GM21717 (cell line): ENCODE measurements around the gene SLC24A3.

Experiments used
- ATAC-seq: cut with Tn5 transposase; IDR thresholded peaks from one replicate; pipeline ENCODE4 v1.9.1; 2021; ENCODE audit warnings: mild to moderate bottlenecking, moderate library complexity; ENCODE audit not compliant: unreplicated experiment

Gene SLC24A3

DNA sequence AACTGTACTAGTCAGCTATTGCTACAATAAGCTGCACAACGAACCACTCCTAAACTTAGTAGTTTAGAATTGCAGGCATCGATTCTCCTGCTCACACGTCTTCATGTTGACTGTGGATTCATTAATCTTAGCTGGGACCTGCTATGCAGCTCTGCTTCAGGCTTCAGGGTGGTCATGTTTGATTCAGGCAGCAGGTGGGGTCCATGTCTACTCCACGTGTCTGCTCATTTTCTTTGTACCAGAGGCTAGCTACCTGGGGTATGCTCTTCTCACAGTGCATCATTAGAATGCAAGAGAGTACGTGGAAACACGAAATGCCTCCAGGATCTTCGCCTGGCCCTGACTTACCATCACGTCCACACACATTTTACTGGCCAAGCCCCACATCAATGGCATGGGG, 481.1 kb downstream of the SLC24A3 start:
- ATAC-seq: no peak

DNA sequence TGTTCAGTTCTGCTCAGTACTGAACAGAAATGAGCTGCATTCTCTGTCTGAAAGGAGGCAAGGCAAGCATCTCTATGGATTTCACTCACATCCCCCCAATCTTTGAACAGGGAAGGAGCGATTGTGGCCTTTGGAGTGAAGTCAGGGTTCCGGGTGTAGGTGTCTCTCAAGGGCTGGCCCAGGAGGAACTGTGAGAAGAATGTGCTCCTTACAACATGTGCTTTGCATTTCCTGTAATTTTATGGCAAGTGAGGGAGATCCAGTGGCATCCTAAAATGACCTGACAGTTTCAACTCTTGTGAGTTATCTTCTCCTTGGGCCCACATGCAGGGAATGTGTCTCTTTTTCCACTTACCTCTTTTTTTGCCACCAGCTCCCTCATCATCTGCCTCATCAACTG, 482.6 kb downstream of the SLC24A3 start:
- no peak for ATAC-seq

DNA sequence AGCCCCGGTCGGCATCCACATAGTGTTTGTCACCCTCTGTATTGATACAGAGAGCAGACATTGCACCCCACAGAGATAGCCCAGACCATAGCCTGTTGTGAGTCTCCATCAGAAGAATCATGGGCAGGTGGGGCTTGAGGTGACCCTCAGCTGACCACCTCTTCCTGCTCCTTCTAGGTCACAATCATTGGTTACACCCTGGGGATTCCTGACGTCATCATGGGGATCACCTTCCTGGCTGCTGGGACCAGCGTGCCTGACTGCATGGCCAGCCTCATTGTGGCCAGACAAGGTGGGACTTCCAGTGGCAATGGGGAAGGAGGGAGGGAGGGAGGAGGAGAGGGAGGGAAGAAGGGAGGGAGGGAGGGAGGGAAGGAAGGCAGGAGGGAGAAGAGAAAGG, 484.2 kb downstream of the SLC24A3 start:
- ATAC-seq: no peak

DNA sequence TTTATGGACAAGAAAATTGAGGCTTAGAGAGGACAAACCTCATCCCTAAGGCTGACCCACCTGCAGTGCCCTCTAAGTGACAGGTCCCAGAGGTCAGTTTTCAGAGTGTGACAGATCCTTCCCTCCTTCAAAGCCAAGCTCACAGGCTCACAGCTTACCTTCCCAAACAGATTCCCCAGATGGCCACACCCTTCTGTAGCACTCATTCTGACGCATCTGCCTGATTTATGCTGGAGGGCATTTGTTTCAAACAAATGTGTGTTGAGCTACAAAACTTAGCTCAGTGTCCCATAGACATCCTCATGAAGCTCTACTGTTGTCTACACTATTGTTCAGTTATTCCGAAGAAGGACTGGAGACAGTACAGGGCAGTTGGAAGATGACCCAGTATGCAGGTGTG, 485.0 kb downstream of the SLC24A3 start:
- ATAC-seq: no peak

DNA sequence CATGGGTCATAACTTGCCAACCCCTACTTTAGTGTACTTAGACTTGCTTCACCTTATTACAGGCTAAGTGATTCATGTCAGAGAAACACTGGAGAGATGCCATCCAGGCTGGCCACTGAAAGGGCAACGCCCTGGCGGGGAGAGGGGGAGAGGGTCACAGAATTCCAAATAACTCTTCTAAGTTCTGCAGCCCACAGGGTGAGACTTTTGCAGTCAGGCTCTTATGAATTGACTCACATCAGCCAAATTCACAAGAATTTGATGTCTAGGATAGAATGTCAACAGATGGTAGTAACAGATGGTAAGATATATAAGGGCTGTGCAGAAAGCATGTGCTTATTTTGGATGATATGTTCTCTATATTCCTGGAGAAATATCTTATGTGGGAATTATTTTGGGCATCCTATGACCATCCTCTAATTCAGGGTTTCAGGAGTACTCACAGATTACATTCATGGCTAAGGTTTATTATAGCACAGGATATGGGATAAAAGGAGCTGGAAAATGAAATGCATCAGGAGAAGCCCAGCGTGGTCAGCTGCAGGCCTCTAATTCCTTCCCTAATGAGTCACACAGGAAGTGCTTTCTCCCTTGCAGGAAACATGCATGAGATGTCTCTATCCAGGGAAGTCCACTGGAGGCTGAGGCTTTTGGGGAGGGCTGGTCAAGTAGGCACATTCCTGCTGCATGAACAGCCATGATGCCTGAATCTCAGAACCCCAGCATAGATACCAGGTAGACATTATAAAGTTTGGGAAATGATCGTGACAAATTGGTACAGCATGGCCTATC, 486.9 kb downstream of the SLC24A3 start:
- no peak for ATAC-seq

DNA sequence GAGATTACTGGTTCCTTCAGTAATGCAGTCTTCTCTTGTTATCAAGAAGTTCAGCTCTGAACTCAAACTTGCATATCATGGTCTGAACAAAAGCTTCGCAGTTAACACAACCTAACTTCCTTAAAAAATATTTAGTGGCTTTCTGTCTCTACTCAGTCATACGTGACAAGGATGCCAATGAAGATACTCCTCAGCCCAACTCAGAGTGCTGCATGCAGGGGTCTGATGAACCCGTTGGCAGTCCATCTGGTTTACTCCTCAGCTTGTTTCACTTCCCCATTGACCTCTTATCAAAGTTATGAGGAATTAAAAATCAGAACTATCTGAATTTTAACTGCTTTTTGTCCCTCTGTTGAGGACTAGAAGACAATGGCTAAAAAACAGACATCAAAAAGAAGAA, 489.0 kb downstream of the SLC24A3 start:
- no peak for ATAC-seq

DNA sequence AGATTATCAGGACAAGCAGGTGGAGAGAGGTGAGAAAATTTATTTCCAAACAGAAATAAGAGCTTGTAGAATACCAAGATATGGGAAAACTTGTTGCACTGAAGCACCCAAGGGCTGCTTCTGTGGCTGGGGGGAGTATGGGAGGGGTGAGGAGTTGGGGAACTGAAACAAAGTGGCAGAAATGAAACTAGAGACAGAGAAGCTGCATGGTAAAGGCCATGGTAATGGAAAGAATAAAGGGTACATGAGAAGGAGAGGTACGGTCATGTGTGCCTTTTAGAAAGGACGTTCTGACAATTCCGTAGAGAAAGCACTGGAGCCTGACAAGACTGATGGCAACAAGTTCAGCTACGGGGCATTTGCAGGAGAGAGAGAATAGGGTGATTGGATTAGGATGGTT, 494.0 kb downstream of the SLC24A3 start:
- ATAC-seq: peak; percentile 69

DNA sequence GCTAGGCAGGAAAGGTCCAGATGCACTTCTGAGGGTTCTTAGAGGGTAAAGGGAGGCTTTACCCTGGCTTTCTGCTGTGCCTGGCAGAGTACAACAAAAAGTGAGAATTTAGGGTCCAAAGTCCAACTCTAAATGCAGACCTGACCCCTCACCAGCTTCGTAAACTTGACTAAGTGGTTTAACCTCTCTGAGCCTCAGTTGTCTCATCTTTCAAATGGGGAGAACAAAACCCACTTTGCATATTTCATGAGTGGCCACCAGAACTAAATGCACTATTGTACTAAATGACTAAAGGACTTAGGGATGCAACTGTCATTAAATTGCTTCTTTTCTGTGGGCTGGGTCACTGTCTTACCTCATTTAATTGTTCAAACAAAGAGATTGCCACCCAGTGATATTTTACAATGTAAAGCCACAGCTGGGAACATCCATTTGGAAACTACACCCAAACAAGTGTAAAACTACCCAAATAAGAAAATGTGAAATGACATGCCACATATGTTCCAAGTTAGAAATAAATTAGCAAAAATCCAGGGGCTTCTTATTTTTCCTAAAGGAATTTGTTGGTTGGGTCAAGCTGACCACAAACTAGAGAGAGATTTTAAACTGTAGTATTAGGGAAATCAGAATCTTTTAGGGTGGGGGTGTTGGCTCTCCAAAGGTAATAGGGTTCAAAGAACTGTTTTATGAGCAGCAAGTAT, 497.3 kb downstream of the SLC24A3 start:
- no peak for ATAC-seq

DNA sequence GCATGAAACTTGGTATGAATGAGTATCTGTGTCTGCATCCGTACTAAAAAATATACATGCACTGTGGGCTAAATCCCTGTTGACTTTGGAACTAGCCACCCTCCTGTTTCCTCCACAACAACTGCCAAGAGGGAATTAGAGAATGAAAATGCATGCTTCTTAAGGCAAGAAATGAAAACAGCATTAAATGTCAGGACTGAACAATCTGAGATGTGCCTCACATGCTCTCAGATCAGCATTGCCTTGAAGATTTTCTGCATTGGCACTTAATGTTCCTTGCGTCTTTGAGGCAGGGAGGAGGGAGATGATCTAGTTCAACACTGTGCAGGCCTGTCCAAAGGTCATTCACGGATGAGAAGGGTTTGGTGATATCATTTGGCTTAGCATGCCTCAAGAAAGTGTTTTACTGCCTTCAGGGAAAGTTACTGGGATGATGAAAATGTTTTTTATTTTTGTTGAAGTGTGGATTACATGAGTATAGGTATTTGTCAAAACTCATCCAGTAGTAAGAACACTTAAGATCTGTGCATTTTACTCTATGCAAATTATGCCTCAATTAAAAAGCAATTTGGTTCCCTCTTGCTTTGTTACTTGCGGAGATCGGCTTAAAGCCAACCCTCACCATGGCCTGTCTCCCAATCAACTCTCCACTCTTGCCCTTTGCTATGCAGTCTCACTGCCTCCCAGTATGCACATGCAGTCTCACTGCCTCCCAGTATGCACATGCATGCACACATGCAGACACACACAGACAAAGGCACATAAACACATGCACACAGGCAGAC, 498.1 kb downstream of the SLC24A3 start:
- no peak for ATAC-seq

DNA sequence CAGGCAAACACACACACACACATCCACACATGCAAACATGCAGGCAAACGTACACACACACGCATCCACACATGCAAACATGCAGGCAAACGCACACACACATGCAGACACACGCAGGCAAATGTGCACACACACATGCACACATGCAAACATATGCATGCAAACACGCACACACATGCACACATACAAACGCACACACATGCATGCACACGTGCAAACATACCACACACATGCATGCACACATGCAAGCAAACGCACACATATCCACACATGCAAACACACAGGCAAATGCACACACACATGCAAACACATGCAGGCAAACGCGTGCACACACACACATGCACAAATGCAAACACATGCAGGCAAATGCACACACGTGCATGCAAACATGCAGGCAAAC, 498.7 kb downstream of the SLC24A3 start:
- ATAC-seq: no peak

DNA sequence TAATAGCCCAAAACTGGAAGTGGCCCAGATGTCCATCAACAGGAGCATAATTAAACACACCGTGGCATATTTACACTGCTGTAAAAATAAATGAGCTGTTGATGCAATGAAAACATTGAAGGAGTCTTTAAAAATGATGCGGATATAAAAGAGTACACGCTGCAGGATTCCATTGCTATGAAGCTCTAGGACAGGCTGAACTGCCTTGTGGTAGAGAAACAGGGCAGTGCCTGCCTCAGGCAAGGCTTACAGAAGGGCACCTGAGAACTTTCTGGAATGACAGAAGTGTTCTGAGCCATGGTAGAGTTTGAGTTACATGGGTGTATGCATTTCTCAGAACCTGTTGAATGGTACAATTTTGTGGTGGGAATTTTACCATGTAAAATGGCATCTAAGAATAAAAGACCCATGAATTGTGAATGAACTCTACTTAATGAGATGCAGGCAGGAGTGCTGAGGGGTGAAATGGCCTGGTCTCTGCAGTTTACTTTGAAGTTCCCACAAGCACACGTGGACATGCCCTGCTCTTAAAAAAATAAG, 500.3 kb downstream of the SLC24A3 start:
- ATAC-seq: no peak

DNA sequence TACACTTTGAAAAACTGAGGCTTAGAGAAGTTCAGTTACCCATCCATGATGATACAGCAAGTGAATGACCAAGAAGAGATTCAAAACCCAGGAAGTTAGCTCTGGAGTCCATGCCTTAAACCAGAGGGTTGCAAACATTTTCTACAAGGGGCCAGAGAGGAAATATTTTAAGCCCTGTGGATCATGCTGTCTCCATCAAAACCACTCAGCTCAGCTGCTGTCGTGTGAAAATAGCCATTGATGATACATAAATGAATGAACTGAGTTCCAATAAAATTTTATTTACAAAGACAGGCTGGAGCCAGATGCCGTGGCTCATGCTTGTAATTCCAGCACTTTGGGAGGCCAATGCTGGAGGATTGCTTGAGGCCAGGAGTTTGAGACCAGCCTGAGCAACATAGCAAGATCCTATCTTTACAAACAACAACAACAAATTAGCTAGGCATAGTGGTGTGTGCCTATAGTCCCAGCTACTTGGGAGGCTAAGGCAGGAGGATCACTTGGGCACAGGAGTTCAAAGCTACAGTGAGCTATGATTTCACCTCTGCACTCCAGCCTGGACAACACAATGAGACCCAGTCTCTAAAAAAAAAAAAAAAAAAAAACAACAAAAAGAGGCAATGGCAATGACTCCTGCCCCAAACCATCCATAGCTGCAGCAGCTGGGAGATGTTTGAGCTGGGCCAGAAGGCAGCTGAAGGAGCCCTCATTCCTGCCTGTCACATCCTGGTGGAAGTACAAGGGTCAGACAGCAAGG, 501.6 kb downstream of the SLC24A3 start:
- ATAC-seq: no peak

DNA sequence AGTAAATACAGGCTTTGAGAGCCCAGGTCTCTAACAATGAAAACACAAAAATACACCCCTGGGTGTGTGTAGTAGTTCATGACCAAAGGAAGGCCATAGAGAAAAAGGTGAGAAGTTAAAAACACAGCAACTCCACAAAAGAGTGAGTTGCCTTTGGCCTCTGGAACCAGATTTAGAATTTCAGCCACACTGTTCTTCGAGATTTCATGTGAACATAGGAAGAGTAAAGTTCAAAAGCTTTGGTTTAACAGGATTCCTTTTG, 502.1 kb downstream of the SLC24A3 start:
- ATAC-seq: no peak

DNA sequence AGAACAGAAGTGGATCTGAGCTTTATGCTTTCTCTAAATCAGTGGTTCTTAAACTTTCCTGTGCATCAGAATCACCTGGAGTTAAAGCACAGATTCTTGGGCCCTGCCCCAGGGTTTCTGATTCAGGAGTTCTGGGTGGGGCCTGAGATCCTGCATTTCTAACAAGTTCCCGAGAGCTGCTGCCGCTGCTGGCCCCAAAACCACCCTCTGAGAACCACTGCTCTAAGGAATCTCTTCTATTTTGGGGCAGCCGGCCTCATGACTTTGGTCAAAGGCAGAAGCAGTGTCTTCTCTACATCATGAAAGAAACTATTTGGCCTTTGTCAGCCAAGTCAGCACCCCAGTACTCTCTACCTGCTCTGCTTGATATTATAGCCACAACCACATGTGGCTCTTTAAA, 503.5 kb downstream of the SLC24A3 start:
- ATAC-seq: no peak

DNA sequence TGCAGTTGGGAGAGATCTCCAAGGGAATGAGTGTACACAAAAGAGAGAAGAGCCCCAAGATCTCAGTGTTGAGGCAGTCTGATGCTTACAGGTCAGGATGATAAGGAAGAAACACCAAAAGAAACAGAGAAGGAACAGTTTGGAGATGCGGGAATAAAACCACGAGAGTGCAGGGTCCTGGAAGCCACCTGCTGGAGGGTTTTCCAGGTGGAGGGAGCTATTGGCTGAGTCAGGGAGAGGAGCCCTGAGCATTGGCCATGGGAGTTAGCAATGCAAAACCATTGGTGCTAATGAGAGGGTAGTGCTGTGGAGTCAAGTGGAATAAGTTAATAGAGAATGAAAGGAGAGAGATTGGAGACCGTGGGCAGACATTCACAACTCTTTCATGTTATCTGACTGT, 506.4 kb downstream of the SLC24A3 start:
- no peak for ATAC-seq

DNA sequence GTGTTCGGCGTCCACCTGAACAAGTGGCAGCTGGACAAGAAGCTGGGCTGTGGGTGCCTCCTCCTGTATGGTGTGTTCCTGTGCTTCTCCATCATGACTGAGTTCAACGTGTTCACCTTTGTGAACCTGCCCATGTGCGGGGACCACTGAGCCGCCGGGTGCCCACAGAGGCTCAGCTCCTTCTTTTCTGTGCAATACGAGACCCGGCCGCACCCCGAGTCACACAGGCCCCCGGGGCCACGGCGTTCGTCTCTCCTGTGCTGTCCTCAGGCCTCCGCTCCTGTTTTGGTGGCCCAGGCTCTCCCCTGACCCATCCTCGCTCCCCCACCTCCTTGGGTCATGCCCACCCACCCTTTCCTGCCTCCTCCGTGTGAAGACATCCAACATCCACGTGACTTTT, 508.5 kb downstream of the SLC24A3 start:
- no peak for ATAC-seq

DNA sequence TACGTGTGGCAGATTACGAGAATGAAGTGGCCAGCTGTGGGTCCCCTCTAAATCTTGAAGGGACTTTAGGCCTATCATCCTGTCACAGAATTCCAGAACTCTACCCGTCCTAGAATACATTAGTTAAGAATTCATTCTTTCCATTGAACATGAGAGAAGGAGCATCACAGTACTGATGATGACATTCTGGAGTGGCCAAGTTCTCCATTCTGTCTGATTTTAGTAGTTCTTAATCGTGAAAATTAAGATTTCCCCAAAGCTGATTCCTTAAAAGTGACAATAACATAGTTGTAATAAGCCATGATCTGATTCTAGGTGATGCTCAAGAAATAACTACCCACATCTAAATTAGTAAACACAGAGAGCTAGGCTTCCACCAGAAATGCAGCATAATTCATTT, 510.6 kb downstream of the SLC24A3 start:
- ATAC-seq: no peak

DNA sequence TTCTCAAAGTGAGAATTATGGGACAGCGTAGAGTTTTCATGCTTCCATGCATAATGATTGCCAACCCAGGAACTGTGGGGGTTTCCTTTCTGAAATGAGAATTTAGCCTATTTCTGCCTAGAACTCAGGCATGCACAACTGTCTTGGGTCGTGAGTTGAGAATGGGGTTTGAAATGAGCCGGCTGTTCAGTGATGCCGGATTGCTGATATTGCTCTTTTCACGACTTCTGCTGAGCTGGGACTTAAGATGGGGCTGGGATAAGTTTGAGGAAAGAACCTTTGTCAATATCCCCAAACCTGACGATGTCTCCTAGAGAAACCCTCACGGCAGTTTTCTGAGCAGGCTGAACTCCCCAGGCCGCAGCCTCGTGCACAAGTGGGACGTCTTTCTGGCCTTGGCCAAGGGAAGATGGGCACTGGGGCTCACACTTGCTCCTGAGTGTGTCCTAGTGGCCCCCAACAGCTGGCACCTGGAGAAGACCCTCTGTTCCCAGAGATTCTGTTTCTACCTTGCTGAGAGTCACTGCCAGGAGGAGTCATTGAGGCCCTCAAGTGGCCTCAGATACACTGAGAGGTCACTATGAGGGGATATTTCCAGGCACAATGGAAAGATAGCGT, 511.5 kb downstream of the SLC24A3 start:
- no peak for ATAC-seq

DNA sequence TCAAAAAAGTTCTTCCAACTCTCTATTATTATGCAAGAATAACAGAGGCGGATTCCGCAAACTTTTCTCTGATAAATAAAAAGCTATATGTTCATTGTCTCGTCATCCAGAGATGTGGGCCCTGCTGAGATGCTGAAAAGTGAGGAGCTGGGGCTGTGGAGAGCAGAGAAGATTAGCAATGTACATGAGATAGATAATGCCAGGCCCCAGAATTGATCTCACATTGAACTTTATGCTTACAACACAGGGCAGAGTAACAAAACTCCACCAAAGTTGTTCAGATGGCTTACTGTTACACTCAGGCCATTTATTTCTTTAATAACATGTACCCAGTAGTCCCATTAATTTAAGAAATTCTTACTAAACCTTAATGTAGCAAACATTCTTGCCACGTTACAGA, 512.9 kb downstream of the SLC24A3 start:
- no peak for ATAC-seq

DNA sequence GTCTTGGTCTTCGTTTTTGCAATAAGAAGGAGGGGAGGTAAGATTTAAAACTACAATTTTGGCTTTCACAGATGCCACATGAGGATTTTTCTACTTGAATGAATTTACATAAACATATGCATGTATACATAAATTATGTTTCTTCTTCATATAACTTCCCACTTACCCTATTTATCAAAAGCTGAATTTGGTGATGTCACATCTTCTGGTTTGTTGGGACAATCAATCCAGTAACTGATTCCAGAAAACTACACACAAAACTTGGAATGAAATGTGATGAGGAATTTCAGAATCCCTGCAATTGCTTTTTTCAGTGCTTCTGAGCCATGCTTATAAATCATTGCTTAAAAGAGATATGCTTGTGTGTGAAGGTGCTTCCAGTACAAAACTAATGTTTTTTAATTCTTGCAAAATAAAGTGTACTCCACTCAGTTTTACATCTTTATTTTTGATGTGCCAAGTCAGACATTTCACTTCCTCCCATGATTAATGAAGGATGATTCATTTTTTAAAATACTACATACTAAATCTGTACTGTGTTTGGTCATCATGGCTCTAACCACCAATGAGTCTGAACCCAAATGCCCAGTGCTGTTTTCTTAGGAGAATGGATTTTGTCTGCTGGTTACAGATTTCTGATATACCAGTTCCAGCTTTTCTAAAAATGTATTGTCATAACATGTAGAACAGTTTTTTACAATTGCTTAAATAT, 513.5 kb downstream of the SLC24A3 start:
- ATAC-seq: no peak
